ENCODE data around the gene MTRF1L. TPM values are rescaled to one million over a fixed set of nuclear protein-coding genes. Genes with fewer than 3 reads are reported as not detected.
"Not testable (repeated sequence)": the region's sequence is repeated elsewhere in the genome, so short reads cannot be mapped to it uniquely, and the experiment has no call there.

The MTRF1L gene
- total RNA-seq, 1 donor from 2014 or later: 17.7 TPM

DNA sequence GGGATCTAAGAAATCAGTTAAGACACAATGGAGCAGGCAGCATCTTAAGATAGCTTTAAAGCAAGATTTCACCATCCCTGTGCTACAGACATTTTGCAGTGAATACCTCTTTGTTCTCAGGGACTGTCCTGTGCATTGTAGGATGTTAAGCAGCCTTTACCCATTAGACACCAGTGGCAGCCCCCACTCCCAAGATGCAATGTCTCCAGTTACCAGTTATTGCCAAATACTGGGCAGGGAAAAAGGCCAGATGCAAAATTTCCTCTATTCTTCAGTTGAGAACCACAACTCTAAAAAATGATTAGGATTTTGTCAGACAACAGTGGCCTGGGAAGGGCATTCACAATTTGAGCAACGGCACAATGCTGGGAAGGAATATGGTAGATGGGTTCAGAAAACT lies 25.8 kb downstream of the MTRF1L start:
- intact Hi-C loops (cut with micrococcal nuclease): no loop called here

DNA sequence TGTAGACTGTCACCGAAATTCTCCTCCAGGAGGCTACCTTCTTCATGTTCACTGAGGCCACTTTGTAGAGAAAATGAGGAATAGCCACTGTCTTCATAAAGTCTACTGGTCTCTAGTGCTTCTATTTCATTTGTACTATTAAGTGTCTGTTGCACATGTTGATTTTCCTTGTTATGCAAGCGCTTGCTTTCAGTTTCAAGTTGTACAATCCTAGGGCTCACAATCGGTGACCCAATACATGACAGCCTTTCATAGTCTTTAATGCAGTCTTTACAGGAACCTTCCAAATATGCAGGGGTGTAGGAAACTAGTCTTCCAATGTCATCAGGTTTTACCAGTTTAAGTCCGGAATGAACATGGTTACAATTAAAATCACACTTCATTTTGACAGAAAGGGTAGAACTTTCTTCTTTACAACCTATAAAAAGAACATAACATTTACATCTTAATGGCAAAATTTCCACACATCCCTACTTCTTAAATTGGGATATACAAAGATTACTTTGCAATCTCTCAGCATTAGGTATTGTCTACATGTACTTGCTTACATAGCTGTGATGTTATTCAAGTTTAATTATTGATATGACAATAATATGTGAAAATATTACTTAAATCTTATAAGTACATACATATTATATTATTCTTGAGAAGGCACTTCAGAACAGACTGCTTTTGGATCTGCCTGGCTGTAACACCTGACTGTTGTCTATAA lies 27.1 kb downstream of the MTRF1L start:
- intact Hi-C loops (cut with micrococcal nuclease): no loop called here

DNA sequence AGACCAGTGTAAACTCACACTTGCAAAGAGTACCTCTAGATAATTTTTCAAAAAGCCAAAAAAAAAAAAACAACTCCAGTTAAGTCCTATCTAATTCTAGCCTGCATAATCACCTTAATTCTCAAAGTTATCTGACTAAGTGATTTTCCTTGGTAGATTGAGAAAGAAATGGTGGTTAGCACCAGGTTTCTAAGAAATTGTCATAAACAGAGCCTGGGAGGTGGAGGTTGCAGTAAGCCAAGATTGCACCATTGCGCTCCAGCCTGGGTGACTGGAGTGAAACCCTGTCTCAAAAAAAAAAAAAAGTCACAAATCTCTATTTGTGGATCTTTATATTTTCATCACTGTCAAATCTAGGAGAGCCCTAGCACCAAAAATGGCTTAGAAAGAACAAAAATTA lies 28.6 kb downstream of the MTRF1L start:
- intact Hi-C loops (cut with micrococcal nuclease): loop anchor here (5.0 kb wide), 1 partner anchor 33 kb away; no protein-coding TSS in a partner anchor

DNA sequence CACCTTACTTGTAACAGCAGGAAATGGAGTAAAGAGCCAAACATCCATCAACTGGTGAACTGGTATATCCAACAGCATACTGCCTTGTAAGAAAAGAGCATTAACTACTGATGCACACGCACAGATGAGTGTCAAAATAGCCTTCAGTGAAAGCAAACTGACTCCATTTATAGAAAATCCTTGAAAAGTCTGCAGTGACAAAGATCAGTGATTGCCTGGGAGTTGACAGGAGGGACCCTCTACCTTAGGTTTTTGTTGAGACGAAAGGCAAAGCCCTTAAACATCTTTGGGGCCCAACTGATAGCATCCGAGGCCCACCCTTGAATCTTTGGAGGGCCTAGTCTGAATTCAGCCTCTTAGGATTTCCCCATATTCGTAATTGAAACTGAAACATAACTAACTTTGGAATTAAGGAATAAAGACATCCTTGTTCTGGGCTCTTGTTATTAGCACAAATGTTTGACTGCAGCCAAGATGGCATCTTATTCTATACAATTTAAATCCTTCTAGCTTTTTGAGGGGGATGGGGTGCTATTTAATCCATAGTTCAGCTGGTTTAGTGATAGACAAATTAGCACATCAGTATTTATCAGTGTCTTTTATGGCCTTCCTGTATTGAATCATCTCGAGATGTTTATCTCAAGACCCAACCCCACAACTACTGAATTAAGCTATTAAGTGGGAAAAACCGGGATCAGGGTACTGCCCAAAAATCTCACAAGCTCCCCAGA lies 32.7 kb downstream of the MTRF1L start:
- intact Hi-C loops (cut with micrococcal nuclease): loop anchor here (5.0 kb wide), 1 partner anchor 37 kb away; no protein-coding TSS in a partner anchor

DNA sequence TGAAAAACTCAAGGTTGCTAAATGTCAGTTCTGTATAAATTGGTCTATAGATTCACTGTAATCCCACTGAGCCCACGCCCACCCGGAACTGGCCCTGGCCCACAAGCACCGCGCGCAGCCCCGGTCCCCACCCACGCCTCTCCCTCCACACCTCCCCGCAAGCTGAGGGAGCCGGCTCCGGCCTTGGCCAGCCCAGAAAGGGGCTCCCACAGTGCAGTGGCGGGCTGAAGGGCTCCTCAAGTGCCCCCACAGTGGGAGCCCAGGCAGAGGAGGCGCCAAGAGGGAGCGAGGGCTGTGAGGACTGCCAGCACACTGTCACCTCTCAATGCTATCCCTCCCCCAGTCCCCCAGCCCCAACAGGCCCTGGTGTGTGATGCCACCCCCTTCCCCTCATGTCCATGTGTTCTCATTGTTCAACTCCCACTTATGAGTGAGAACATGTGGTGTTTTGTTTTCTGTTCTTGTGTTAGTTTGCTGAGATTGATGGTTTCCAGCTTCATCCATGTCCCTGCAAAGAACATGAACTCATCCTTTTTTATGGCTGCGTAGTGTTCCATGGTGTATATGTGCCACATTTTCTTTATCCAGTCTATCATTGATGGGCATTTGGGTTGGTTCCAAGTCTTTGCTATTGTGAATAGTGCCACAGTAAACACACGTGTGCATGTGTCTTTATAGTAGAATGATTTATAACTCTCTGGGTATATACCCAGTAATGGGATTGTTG lies 36.2 kb downstream of the MTRF1L start:
- intact Hi-C loops (cut with micrococcal nuclease): not testable (repeated sequence)

DNA sequence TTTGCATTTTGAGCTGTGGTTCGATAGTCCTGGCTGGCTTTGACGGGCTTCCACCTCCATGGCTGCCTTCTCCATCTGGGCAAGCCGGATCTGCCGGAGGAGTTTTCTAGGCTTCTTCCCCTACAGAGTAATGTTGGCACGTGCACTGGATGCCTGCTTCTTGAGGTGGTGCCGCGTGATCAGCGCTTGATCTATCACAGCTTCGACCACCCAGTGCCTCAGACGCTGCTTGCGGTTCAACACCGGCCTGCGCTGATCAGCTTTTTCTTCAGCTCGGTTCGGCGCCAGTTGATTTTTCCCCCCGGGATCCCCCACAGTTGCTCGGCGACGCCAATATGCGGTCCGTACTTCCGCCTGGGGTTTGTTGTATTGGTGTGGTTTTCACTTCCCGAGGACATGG lies 43.2 kb downstream of the MTRF1L start:
- intact Hi-C loops (cut with micrococcal nuclease): no loop called here

DNA sequence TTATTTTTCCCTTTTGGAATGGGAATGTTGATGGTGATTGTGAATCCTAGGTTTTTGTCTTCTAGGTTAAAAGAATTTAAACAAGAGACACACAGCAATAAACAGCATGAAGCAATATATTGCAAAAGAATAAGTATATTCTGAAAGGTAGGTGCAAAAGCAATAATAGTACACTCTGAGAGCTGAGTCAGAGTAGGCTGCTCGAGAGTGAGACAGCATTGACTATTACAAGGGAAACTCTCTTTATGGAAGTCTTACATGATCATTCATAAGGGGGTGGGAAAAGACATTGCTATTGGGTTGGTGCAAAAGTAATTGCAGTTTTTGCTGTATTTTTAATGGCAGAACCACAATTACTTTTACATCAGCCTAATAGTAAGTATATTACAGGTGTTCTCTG lies 44.7 kb downstream of the MTRF1L start:
- intact Hi-C loops (cut with micrococcal nuclease): no loop called here

DNA sequence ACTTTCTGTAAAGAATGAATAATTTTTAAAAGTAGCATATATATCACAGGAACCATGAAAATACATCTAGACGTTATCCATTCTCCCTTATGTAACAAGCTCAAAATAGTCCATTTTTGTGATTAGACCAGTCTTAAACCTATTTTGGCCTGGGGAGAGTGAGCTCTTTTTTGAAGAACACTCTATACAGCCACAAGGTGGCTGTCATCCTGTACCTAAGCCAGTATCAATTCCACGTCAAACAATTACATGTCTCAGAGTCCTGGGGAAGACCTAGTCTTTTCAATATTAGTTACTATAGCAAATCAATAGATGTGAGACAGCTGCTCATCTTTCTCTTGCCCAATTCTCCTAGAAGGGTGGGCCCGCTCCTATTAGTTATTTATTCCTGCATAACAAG lies 48.1 kb downstream of the MTRF1L start:
- intact Hi-C loops (cut with micrococcal nuclease): no loop called here

DNA sequence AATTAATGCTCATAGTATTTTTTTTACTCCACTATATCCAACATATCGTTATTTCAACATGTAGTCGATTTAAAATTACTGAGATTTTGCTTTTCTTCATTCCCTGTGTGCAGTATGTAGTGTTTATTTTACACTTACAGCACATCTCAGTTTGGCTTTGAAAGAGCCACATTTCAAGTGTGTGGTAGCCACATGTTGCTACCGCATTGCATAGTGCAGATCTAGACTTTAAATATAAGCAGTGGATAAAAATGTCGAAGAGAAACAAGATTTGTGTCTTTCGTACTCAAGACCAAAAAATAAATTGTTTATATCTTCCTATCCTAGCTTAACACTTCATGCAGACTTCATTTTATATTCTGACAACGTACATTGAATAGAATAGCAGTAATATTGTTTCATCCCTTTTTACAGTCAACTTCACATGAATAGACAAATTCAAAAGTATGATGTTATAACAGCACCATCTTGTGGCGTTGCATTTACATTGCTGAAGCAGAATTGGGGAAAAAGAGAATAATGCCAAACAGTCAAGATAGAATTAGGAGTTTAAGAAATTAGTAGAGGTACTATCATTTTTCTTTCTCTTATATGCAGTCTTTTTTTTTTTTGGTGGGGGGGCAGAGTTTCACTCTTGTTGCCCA lies 49.5 kb downstream of the MTRF1L start:
- intact Hi-C loops (cut with micrococcal nuclease): no loop called here

DNA sequence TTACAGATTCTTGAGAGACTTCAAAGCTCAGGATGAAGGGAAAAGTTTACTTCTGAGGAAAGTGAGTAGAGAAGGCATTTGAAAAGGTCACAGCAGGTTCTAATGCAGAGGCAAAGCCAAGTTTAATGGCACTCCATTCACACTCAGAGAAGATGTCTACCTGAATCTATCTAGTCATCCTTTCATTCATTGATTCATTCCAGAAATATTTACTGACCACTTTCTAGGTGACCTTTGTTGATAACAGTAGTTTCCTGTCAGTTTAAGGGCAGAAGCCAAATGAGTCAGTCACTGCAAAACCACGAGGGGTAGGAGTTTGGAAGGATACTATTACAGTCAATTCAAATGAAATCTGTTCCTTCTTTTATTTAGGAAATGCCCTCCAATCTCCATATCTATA lies 50.5 kb downstream of the MTRF1L start:
- intact Hi-C loops (cut with micrococcal nuclease): no loop called here

DNA sequence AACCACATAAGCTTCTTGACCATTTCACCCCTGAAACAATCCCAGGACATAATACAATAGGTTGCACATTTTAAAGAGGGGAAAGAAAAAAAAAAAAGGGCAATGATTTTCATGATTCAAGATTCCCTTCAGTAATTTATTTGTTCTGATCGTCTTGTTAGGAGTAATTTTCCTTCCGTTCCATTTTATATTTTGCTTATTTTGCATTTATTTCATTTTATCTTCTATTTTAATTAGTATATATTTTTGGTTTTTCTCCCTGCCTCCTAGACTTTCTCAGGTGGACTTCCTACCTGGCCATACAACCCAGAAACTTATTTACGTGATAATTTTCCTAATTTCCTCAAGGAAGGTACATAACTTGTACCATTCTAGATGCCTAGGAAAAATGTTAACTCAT lies 52.3 kb downstream of the MTRF1L start:
- intact Hi-C loops (cut with micrococcal nuclease): no loop called here

DNA sequence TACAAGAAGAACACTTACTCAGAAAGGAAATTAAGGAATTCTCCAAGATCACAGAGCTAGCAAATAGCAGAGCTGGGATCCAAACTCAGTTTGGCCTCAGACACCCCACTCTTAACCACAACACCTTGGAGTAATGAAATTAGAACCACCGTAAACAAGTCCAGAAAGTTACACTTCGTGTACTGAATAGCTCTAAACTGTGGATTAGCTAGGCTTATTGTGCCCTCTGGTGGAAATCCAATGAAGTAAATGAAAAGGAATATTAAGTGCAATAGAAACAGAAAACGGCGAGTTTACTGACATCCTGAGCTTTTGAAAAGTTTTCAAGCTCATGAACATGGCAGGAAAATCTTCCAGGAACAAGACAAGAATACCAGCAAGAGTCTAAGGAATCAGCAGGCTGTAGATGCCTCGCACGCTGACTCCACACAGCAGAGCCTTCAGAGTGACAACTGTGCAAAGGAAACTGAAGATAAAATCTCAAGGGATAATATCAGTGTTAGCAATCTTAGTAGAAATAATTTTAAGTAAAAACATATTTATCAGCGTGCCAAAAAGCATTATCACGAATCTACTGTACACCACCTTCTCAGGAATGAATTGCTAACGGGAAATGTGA lies 54.2 kb downstream of the MTRF1L start:
- intact Hi-C loops (cut with micrococcal nuclease): loop anchor here (1.0 to 5.0 kb wide), 3 partner anchors 77 to 461 kb away; no protein-coding TSS in a partner anchor

DNA sequence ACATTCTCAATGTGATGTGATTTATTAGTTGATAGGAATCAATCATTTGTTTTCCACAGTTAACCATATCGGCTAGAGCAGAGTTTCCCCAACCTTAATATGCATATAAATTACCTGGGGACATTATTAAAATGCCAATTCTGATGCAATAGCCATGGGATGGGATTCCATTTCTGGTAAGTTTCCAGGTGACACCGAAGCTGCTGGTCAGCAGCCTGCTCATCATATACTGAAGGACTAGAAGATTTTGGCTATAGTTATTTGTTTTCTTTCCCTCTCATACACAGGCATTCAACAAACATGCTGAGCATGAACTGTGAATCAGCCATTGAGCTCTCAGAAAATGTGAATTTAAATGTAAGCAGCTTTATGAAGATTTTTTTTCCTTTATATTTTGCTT lies 55.5 kb downstream of the MTRF1L start:
- intact Hi-C loops (cut with micrococcal nuclease): loop anchor here (2.0 to 5.0 kb wide), 2 partner anchors 394 to 460 kb away; no protein-coding TSS in a partner anchor

DNA sequence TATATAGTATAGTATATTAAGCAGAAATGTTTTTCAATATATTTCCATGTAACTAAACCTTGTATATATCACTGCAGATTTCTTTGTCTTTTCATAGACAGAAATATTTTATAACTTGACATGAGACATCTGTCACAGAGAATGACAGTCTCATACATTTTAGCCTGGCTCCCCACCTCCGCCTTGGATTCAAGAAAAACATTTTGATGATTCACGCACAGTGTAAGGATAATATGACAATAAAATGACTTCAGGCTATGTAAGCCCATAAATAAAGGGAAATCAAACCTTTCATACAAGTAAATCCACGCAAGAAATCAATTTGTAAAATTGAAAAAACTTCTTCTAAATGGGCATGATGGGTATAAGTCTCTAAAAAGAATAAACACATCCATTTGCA lies 56.0 kb downstream of the MTRF1L start:
- intact Hi-C loops (cut with micrococcal nuclease): loop anchor here (2.0 to 5.0 kb wide), 2 partner anchors 394 to 459 kb away; no protein-coding TSS in a partner anchor

DNA sequence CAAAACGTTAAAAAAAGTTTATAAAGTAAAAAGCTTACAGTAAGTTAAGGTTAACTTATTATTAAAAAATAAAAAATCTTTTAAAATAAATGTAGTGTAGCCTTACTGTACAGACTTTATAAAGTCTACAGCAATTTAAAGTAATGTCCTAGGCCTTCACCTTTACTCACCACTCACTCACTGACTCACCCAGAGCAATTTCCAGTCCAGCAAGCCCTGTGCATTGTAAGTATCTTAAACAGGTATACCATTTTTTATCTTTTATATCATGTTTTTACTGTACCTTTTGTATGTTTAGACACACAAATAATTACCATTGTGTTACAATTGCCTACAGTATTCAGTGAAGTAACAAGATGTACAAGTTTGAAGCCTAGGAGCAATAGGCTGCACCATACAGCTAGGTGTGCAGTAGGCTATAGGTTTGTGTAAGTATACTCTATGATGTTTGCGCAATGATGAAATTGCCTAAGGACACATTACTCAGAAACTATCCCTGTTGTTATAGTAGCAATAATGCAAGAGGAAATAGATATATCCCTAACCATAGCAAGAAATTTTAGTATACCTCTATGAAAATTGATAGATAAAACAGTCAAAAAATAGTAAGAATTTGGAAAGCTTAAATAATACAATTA lies 59.1 kb downstream of the MTRF1L start:
- intact Hi-C loops (cut with micrococcal nuclease): no loop called here

DNA sequence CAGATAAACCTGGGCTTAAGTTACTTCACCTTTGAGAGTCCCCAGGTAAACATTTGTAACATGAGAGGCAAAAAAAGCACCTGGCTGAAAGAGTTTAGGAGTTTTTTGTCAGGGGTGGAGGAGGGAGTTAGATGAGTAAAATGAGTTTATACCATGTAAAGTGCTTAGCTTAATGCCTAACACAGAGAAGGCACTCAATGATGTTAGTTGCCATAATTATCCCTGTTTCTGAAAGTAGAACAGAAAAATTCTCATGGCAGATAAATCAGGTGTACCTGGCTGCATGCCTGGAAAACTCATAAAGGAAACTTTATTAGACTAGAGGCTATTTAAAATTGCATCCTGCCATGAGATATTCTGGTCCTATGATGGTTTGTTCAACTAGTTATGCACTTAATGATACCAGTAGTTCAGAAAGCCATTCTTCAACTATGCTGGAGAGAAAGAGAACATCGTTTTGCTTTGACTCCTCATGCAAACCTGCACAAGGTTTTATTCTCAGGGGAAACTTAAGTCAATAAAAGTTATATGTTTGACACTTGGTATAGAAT lies 60.1 kb downstream of the MTRF1L start:
- intact Hi-C loops (cut with micrococcal nuclease): no loop called here

DNA sequence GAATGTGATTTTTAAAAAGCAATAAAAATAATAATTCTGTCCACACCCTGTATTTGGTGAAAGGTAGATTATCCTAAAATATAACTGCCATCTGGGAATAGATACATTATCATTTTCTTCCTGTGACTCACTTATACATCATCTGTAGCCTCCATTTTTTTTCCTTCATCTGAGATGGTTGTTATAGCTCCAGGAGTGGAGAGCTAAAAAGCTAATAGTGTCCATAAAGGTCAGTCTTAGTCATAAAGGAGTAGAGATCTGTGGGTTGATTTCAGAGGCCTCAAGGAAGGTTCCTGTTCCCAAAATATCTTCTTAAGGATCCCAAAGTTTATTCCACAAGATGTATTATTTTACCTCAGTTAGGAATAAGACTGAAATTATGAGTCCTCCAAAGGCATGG lies 60.8 kb downstream of the MTRF1L start:
- intact Hi-C loops (cut with micrococcal nuclease): no loop called here
